Smooth muscle cell (in vitro differentiated cells): Measurements from ENCODE around the gene NIM1K. TPM values are rescaled to one million over a fixed set of nuclear protein-coding genes. Genes with fewer than 3 reads are reported as not detected.

Experiments
- DNase-seq: peaks from one replicate; lab custom pipeline; 2025; ENCODE audit not compliant: unreplicated experiment; lab: John Stamatoyannopoulos, UW
- H2AFZ ChIP-seq: fragments of 200-600 bp; sonication (generic); 2 replicates; pipeline ENCODE4 v1.6.0; 2016; ENCODE audit warnings: antibody characterized with exemption, low read depth, mild to moderate bottlenecking
- H3F3A ChIP-seq: fragments of 200-600 bp; sonication (generic); 2 replicates; pipeline ENCODE4 v1.6.0; 2017; ENCODE audit warnings: antibody characterized with exemption, low read depth
- H3K27ac ChIP-seq: fragments of 200-600 bp; sonication (generic); 2 replicates; pipeline ENCODE4 v1.5.1; 2016; ENCODE audit warnings: low read depth, mild to moderate bottlenecking
- H3K27me3 ChIP-seq: fragments of 200-600 bp; sonication (generic); 2 replicates; pipeline ENCODE4 v1.6.1; 2016; ENCODE audit warnings: low read depth, mild to moderate bottlenecking
- H3K36me3 ChIP-seq: fragments of 200-600 bp; sonication (generic); 2 replicates; pipeline ENCODE4 v1.5.1; 2016; ENCODE audit warnings: low read depth
- H3K4me1 ChIP-seq: fragments of 200-600 bp; sonication (generic); 2 replicates; pipeline ENCODE4 v1.5.1; 2016; ENCODE audit warnings: low read depth
- H3K4me2 ChIP-seq: fragments of 200-600 bp; sonication (generic); 2 replicates; pipeline ENCODE4 v1.6.0; 2016; ENCODE audit warnings: mild to moderate bottlenecking
- H3K4me3 ChIP-seq: fragments of 200-600 bp; sonication (generic); 2 replicates; pipeline ENCODE4 v1.5.1; 2016; ENCODE audit warnings: mild to moderate bottlenecking
- H3K79me2 ChIP-seq: fragments of 200-600 bp; sonication (generic); 2 replicates; pipeline ENCODE4 v1.6.0; 2016; ENCODE audit warnings: low read depth, mild to moderate bottlenecking
- H3K9ac ChIP-seq: fragments of 200-600 bp; sonication (generic); 2 replicates; pipeline ENCODE4 v1.6.0; 2016; ENCODE audit warnings: low read depth
- H3K9me3 ChIP-seq: fragments of 200-600 bp; sonication (generic); replicated peaks from 2 replicates; pipeline ENCODE4 v1.5.1; 2016; ENCODE audit warnings: low read depth
- H4K20me1 ChIP-seq: fragments of 200-600 bp; sonication (generic); 2 replicates; pipeline ENCODE4 v1.6.0; 2016; ENCODE audit warnings: low read depth
- WGBS: methylation state at CpG from one replicate; pipeline ENCODE4 v1.1.7; 2016; ENCODE audit warnings: low lambda C conversion rate; 5-methylcytosine and 5-hydroxymethylcytosine counted together
- polyA plus RNA-seq: library from polyadenylated mRNA; unstranded; fragments of >200 nt; fragmentation: Nextera tagmentation; extraction: Ambion mirVana; gene quantifications from 2 replicates; pipeline ENCODE4 v1.2.1, GENCODE V29; 2016
- total RNA-seq: library from RNA; depleted of rRNA; stranded (reverse); fragments of >200 nt; gene quantifications from 2 replicates; pipeline ENCODE4 v1.2.3, GENCODE V29; 2014
- TF ChIP-seq, protein P1 (sequence below): fragments of 200-600 bp; sonication (generic); IDR thresholded peaks from 2 replicates; pipeline ENCODE4 v1.5.1; 2017; ENCODE audit warnings: borderline replicate concordance, mild to moderate bottlenecking, antibody characterized with exemption; ENCODE audit not compliant: insufficient read depth, poor library complexity, severe bottlenecking

The NIM1K gene
- total and polyA plus RNA-seq, 2 experiments from 2014 or later = 0.17 to 0.54 TPM

DNA sequence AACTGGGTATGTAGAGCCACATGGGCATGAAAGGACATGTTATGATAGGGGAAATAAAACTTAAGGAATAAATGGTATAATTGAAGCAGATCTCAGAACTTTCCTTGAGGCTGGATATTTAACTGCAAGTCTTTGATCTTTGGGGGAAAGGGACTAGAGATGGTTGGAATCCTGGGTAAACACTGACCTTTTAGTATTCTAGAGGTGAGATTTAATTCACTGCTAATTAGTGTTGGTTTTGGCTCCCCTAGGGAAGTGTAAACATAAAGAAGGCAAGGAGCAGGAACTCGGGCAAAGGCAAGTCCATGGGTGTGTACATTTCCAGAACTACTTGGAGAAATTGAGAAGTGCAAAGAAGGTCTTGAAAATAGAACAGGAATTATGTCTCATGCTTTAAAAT lies 16.6 kb downstream of the NIM1K start:
- Histone ChIP-seq H3K4me3 (no peak overlapping the region), H3K4me2 (no peak overlapping the region), H4K20me1 (no peaks in the 10 kb centered on the region), H3K27ac (no peak overlapping the region), H3K27me3 (no peaks in the 10 kb centered on the region), H3K9ac (no peak overlapping the region), H3K9me3 (no peaks in the 10 kb centered on the region), H3K4me1 (no peaks in the 10 kb centered on the region), H2AFZ (no peak overlapping the region), H3K79me2 (no peaks in the 10 kb centered on the region), H3K36me3 (no peaks in the 10 kb centered on the region), H3F3A (no peaks in the 10 kb centered on the region)
- TF ChIP-seq, protein P1, sequence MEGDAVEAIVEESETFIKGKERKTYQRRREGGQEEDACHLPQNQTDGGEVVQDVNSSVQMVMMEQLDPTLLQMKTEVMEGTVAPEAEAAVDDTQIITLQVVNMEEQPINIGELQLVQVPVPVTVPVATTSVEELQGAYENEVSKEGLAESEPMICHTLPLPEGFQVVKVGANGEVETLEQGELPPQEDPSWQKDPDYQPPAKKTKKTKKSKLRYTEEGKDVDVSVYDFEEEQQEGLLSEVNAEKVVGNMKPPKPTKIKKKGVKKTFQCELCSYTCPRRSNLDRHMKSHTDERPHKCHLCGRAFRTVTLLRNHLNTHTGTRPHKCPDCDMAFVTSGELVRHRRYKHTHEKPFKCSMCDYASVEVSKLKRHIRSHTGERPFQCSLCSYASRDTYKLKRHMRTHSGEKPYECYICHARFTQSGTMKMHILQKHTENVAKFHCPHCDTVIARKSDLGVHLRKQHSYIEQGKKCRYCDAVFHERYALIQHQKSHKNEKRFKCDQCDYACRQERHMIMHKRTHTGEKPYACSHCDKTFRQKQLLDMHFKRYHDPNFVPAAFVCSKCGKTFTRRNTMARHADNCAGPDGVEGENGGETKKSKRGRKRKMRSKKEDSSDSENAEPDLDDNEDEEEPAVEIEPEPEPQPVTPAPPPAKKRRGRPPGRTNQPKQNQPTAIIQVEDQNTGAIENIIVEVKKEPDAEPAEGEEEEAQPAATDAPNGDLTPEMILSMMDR = no peak
- DNase-seq = no peak
- 43% methylated on average over 1 of the region's 1 CpG for WGBS

DNA sequence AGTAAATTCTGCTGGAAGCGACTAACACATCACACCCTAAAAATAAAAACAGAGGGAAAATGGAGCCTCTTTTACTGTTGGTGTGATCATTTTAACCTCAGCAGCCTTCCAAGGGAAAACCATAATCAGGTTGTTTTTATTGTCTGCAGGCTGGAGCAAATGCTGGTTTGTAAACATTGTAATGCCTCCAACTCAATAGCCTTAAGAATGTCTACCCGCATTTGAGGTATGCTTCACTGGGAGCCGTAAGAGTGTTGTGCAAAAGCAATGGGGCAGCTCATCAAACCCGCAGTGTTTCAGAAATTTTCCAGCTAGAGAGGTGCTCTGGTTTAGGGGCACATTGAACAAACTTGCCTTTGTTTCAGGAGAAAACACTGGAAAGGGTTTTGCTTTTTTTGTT lies 17.0 kb downstream of the NIM1K start:
- H3K4me1 ChIP-seq = no peaks in the 10 kb centered on the region
- H3K4me3 ChIP-seq = no peak overlapping the region
- 79% methylated on average over 4 of the region's 4 CpGs for WGBS
- no peaks in the 10 kb centered on the region for H3K79me2 ChIP-seq
- H4K20me1 ChIP-seq = no peaks in the 10 kb centered on the region
- no peak overlapping the region for H3K27ac ChIP-seq
- H3K36me3 ChIP-seq = no peaks in the 10 kb centered on the region
- H2AFZ ChIP-seq = no peak overlapping the region
- H3K9me3 ChIP-seq = no peaks in the 10 kb centered on the region
- DNase-seq = no peak
- H3K4me2 ChIP-seq = no peak overlapping the region
- TF ChIP-seq, protein P1 = no peak
- H3K9ac ChIP-seq = no peak overlapping the region
- no peaks in the 10 kb centered on the region for H3K27me3 ChIP-seq
- H3F3A ChIP-seq = no peaks in the 10 kb centered on the region

- H3K9me3 ChIP-seq = no peaks in the 10 kb centered on the region
- H3K4me3 ChIP-seq = no peak overlapping the region
- 84% methylated on average over 5 of the region's 5 CpGs for WGBS
- H3K4me2 ChIP-seq = no peak overlapping the region
- no peaks in the 10 kb centered on the region for H3K4me1 ChIP-seq
- no peaks in the 10 kb centered on the region for H4K20me1 ChIP-seq
- H3K79me2 ChIP-seq = no peaks in the 10 kb centered on the region
- no peaks in the 10 kb centered on the region for H3K27me3 ChIP-seq
- no peak for DNase-seq
- no peak overlapping the region for H3K9ac ChIP-seq
- no peaks in the 10 kb centered on the region for H3K36me3 ChIP-seq
- H2AFZ ChIP-seq = no peak overlapping the region
- H3K27ac ChIP-seq = no peak overlapping the region
- TF ChIP-seq, protein P1 = no peak
- H3F3A ChIP-seq = no peaks in the 10 kb centered on the region
Observed at GRCh38 chr5:43209833-43210232, 17.8 kb downstream of the NIM1K start.

DNA sequence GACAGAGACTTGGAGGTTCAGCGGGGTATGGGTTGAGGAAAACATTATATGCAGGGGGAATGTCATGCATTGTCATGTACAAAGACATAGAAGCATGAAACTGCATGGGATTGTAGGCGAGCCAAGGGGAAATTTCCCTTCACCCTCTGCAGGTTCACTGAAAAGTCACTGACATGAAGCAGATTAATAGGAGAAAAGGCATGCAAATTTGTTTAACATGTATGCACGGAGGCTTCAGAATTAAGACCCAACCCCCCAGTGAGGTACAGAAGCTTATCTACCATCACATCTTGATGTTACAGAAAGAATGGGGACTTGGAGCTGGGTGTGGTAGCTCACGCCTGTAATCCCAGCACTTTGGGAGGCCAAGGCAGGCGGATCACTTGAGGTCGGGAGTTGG lies 18.5 kb downstream of the NIM1K start:
- no peak overlapping the region for H3K27ac ChIP-seq
- TF ChIP-seq, protein P1 = no peak
- H3K36me3 ChIP-seq = no peaks in the 10 kb centered on the region
- no peak for DNase-seq
- H4K20me1 ChIP-seq = no peaks in the 10 kb centered on the region
- no peaks in the 10 kb centered on the region for H3K9me3 ChIP-seq
- H3K9ac ChIP-seq = no peak overlapping the region
- no peaks in the 10 kb centered on the region for H3K27me3 ChIP-seq
- H2AFZ ChIP-seq = no peak overlapping the region
- no peaks in the 10 kb centered on the region for H3K79me2 ChIP-seq
- 61% methylated on average over 6 of the region's 6 CpGs for WGBS
- no peak overlapping the region for H3K4me3 ChIP-seq
- no peaks in the 10 kb centered on the region for H3K4me1 ChIP-seq
- no peak overlapping the region for H3K4me2 ChIP-seq
- H3F3A ChIP-seq = no peaks in the 10 kb centered on the region
